Erythroblast (primary cell): ENCODE results near the gene OR51I2.
A peak's percentile ranks its signal among the peaks of the same experiment; 100 is the strongest.

Source experiments
- DNase-seq, 2 experiments: peaks; one replicate each; lab custom pipeline; 2025; lab: John Stamatoyannopoulos, UW
- GATA1 ChIP-seq: IDR thresholded peaks from 2 replicates; pipeline ENCODE4 v1.6.1; 2011; ENCODE audit warnings: low read depth, mild to moderate bottlenecking, control low read depth, low read length, moderate library complexity
- POLR2A ChIP-seq: IDR thresholded peaks from 2 replicates; pipeline ENCODE4 v1.6.1; 2011; ENCODE audit warnings: mild to moderate bottlenecking, low read length

The OR51I2 gene, protein sequence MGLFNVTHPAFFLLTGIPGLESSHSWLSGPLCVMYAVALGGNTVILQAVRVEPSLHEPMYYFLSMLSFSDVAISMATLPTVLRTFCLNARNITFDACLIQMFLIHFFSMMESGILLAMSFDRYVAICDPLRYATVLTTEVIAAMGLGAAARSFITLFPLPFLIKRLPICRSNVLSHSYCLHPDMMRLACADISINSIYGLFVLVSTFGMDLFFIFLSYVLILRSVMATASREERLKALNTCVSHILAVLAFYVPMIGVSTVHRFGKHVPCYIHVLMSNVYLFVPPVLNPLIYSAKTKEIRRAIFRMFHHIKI

DNA sequence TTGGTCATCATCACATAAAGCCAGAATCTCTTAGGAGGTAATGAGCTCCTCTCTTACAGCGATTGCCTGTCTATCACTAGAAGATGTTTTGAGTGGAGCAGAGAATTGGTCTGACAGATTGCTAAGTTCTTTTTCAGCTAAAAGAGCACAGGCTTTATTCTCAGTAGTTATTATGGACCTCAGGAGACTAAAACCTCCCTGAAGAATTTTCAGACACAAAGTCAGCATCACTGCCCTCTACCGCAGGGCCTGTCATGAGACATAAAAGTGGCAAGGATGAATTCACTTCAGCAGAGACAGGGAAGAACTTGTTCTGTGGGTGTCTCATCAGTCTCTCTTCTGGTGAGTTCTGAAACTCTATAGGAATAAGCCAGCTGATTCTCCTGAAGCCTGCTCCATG is at the start of gene OR51I2:
OR51I2 (plus strand) TSS at position 301 of the 400 bp plus-strand sequence. CDS start 4,166 bp downstream, outside the sequence.
- no peak for DNase-seq
- TF ChIP-seq POLR2A (no peak), GATA1 (no peak)

- DNase-seq: no peak
- no peak for TF ChIP-seq POLR2A
- TF ChIP-seq GATA1: no peak
Observed at GRCh38 chr11:5405173-5405572, 44.0 kb upstream of the OR51I2 start.

GRCh38 chr11:5420993-5421392 is 28.1 kb upstream of the OR51I2 start:
- TF ChIP-seq GATA1 (no peak), POLR2A (no peak)
- DNase-seq: no peak

GRCh38 chr11:5421811-5422210 is 27.3 kb upstream of the OR51I2 start, which contains the start of gene OR51Q1:
OR51Q1 (plus strand) TSS chr11:5422111; CDS start chr11:5422201, 90 bp downstream.
- DNase-seq: no peak
- TF ChIP-seq GATA1 (no peak), POLR2A (no peak)

DNA sequence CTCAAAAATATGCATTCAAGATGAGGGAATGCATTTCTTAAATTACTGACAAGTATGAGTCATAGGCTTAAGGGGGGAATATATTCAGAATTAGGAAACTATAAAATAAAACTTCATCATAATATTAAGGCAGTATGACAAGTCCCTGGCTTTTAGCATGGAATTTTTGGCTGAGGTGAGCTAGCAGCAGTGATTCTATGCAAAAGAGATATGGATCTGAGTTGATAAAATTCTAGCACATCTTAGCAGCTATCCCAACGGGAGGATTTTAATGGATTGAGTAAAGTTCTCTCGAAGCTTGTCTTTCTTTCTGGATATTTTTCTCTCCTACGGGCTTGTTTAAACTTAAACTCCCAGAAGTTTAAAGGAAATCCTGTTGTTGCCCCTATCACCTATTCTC is 26.0 kb upstream of the OR51I2 start:
- no peak for TF ChIP-seq POLR2A
- TF ChIP-seq GATA1: no peak
- DNase-seq: no peak

GRCh38 chr11:5441414-5441813 is 7.7 kb upstream of the OR51I2 start, which contains the start of gene OR51I1:
OR51I1 (minus strand) TSS chr11:5441514; CDS start chr11:5441514, 0 bp downstream.
- DNase-seq: no peak
- no peak for TF ChIP-seq POLR2A
- no peak for TF ChIP-seq GATA1

- no peak for TF ChIP-seq POLR2A
- TF ChIP-seq GATA1: no peak
- no peak for DNase-seq
Observed at GRCh38 chr11:5443835-5444393, 5.2 kb upstream of the OR51I2 start.

DNA sequence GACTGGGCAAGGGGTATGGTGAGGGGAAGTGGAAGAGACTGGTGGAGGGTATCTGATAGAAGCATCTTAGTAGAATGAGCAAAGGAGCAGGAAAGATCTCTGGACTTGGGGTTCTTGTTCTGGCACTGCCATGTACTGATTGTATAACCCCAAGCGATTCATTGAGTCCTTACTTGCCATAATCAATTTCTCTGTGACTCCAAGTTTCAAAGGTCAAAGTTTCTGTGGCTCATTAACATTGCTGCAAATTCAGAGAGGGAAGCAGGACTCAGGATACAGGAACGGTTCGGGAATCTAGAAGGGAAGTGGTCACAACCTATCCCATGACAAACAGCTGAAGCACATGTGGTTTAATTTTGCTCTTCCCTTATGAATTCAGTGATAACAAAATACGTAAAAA is 309 bp downstream of the OR51I2 start:
- TF ChIP-seq POLR2A (no peak), GATA1 (no peak)
- no peak for DNase-seq

DNA sequence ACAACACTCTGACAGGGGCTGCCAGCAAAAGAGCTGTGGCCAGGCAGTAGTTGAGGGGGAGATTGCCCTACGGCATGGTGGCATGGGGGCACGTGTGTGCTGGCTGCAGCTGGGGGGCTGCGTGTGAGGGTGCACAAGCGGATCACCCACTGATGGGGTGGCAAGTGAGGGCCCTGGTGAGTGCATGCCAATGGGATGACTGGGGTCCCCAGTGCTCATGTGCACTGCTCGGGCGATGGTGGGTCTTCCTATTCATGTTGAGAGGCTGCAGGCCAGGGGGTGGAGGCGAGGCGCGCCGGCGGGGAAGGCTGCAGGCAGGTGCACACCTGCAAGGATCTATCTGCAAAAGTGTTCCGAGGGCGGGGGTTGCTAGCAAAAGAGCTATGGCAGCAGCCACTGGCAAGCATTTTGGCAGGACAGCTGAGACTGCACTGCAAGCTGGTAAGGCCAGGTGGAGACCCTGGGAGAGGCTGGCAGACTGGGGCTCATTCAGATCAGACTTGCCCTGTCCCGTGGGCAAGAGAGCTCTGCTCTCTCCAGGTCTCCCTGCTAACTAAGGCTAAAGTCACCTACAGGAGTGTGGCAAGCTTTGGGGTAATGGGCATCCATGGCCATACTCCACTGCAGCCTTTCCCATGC is 12.0 kb downstream of the OR51I2 start:
- TF ChIP-seq POLR2A (no peak), GATA1 (no peak)
- DNase-seq: no peak

- TF ChIP-seq GATA1: no peak
- no peak for TF ChIP-seq POLR2A
Observed at GRCh38 chr11:5467527-5467926, 18.4 kb downstream of the OR51I2 start.

DNA sequence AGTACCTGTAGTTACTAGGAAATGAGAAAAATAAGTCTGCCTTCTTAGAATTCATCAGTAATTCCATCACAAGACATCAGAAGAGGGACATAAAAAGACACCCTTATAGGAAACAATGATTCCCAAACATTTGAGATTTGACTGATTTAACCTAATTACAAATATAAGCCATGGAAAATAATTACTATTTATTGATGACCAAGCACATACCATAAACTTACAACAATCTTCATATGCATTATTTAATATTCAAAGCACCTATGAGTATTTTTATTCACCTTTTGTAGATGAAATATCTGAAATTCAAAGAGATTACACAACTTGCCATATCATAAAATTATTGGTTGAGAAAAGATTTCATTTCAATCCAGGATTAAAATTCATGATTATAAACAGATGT is 24.8 kb downstream of the OR51I2 start:
- DNase-seq: no peak

More at GRCh38 chr11:5467527-5467926, 18.4 kb downstream of the OR51I2 start:
- DNase-seq: no peak

DNA sequence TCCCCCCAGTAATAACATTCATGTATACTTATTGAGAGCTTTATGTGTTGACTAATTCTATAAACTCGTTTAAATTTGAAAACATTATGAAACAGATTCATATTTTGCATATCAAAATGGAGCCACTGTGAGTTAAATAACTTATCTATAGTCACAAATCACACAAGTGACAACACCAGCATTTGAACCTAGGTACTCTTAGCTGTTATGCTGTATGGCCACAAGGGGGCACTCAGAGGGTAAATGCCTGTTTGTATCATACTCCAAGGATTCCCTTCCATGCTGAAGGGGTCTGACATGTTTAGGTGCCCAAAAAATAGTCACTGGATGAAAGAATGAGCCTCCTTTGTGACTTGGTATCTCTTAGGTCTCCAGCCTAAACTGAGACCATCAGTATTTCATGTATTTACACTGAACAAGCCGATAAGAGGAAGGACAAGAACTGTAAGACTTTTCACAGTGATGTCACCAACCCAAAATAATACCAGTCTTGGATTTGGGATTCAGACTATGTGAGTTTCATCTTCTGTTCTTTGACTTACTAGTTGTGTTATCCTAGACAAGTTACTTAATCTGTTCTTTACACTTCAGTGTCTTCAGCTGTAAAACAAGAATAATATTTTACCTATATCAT is 27.2 kb downstream of the OR51I2 start:
- TF ChIP-seq POLR2A (no peak), GATA1 (no peak)
- DNase-seq: peak; percentile 61 to 76

More for the DNA sequence above, 24.8 kb downstream of the OR51I2 start:
- no peak for TF ChIP-seq GATA1
- TF ChIP-seq POLR2A: no peak

- TF ChIP-seq POLR2A: no peak
- no peak for TF ChIP-seq GATA1
- no peak for DNase-seq
Observed at GRCh38 chr11:5486003-5486402, 36.9 kb downstream of the OR51I2 start.

DNA sequence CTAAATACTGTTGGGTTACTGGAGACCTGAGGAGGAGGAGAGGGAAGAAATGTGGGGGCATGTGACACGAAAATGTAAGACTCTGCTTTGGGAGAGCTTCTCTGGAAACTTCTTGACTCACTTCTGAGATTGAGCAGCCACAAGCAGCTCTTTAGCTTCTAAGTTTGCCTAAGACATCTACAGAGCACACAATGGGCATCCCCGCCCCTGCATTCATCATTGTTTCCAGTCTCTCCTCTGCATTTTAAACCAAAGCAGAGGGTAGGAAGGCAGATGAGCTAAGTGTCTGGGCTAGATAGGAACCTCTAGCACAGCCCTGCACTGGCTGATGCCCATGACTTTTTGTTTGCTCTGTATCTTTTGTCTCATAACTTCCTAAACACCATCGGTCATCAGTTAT is 37.3 kb downstream of the OR51I2 start:
- DNase-seq: no peak
- TF ChIP-seq POLR2A: no peak
- no peak for TF ChIP-seq GATA1
